ENCODE data around the gene PADI6.

Gene PADI6

GRCh38 chr1:17356387-17357026, 15.5 kb upstream of the PADI6 start:
- no peak for DNase-seq (ENCODE audit: low read depth)
- H3K4me3 ChIP-seq (ENCODE audit: low read depth, low read length) = no peak overlapping the region
- no peak for TF ChIP-seq CTCF (IDR thresholded peaks at IDR 0.05; ENCODE audit: insufficient read depth, low read depth, low read length, missing control alignments)

- no peak overlapping the region for H3K4me3 ChIP-seq (ENCODE audit: low read depth, low read length)
- TF ChIP-seq CTCF (IDR thresholded peaks at IDR 0.05; ENCODE audit: insufficient read depth, low read depth, low read length, missing control alignments) = no peak
- no peak for DNase-seq (ENCODE audit: low read depth)
These were observed 13.4 kb upstream of the PADI6 start for GRCh38 chr1:17358557-17358956.

- TF ChIP-seq CTCF (IDR thresholded peaks at IDR 0.05; ENCODE audit: insufficient read depth, low read depth, low read length, missing control alignments) = no peak
These were observed 13.0 kb upstream of the PADI6 start for GRCh38 chr1:17359031-17359430.

GRCh38 chr1:17359808-17360207, 12.2 kb upstream of the PADI6 start:
- DNase-seq (ENCODE audit: low read depth) = no peak
- TF ChIP-seq CTCF (IDR thresholded peaks at IDR 0.05; ENCODE audit: insufficient read depth, low read depth, low read length, missing control alignments) = no peak

More at GRCh38 chr1:17359031-17359430, 13.0 kb upstream of the PADI6 start:
- no peak for DNase-seq (ENCODE audit: low read depth)
- H3K4me3 ChIP-seq (ENCODE audit: low read depth, low read length) = no peak overlapping the region

GRCh38 chr1:17360272-17360956, 11.6 kb upstream of the PADI6 start:
- no peak for DNase-seq (ENCODE audit: low read depth)
- no peak for TF ChIP-seq CTCF (IDR thresholded peaks at IDR 0.05; ENCODE audit: insufficient read depth, low read depth, low read length, missing control alignments)

More at GRCh38 chr1:17359808-17360207, 12.2 kb upstream of the PADI6 start:
- H3K4me3 ChIP-seq (ENCODE audit: low read depth, low read length) = no peak overlapping the region

GRCh38 chr1:17361687-17362086, 10.3 kb upstream of the PADI6 start:
- no peak for DNase-seq (ENCODE audit: low read depth)
- no peak for TF ChIP-seq CTCF (IDR thresholded peaks at IDR 0.05; ENCODE audit: insufficient read depth, low read depth, low read length, missing control alignments)
- H3K4me3 ChIP-seq (ENCODE audit: low read depth, low read length) = no peak overlapping the region

More at GRCh38 chr1:17360272-17360956, 11.6 kb upstream of the PADI6 start:
- no peak overlapping the region for H3K4me3 ChIP-seq (ENCODE audit: low read depth, low read length)

Data from GM12865 (cell line).